Activated CD4-positive, CD25-positive, alpha-beta regulatory T cell treated with anti-CD3 and anti-CD28 coated beads, Interleukin-2, amount 50 U/mL, for 72 hours (primary cell): ENCODE measurements around the gene HS3ST1.

Experiments used
- DNase-seq: peaks from one replicate; pipeline ENCODE4 v3.0.0; 2021

The HS3ST1 gene

DNA sequence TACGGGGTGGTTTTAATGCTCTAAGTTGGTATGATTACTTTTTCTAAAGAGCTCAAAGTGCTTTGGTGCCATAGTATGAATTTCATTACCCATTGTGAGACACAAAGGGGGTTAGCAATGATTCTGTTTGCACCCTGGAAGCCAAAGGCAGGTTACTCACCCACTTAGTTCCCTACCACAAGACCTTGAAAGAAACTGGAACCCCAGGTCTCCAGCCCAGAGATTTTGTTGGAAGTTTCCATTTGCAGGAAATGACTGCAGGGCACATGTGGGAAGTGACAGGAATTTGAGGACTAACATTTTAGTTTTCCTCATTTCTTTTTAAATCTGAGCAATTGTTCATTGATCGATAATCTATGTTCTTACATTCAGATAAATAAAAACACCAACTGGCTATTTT, 1.8 kb upstream of the HS3ST1 start:
- DNase-seq = no peak

DNA sequence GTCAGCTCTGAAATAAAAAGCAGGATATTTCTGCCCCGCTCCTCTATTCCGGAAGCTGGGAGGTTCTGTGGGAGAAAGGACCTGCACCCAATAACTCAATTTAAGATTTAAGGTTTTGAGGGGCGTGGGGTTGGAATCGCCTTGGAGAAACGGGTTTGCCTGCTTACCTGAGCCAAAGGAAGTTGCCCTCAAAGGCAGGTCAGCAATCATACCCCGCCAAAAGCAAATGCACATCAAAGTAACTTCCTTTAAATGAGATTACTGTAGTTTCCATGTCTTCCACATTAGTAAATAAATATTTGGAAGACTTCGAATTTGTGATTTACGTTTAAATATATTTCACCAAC, 978 bp upstream of the HS3ST1 start:
- no peak for DNase-seq

DNA sequence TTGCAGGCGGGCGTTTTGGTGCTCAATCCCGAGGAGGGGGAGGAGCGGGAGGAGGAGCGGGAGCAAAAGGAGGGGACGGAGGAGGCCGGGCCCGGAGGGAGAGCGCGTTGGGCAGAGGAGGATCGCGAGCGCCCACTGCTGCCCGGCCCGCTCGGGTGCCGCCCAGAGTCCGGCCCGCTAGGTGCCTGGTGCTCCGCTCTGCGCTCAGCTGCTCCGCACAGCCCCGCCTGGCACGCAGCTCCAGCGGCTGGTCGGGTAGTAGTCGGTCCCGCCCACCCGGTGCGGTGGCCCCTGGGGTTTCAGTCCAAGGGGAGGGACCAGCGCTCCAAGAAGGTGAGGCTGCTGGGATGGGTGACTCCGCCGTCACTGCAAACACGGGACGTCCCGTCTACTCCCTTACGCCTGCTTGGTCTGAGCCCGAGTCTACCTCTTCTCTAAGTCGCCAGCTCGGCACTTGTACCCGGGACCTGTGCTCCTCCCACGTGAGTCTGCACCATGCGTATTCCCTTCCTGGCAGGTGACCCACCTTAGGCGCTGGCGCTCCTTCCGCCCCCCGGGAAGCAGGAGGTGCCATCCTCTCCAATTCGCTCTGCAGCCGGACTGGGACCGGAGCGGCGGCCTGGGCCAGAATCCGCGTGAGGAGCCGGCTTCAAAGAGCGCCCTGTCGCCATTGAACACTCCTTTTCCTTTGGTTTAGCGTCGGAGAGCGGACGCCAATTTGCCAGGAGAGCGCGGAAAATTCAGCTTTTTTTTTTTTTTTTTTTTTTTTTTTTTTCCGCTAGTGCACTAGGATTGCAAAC, 405 bp upstream of the HS3ST1 start:
- DNase-seq = peak; percentile 59

DNA sequence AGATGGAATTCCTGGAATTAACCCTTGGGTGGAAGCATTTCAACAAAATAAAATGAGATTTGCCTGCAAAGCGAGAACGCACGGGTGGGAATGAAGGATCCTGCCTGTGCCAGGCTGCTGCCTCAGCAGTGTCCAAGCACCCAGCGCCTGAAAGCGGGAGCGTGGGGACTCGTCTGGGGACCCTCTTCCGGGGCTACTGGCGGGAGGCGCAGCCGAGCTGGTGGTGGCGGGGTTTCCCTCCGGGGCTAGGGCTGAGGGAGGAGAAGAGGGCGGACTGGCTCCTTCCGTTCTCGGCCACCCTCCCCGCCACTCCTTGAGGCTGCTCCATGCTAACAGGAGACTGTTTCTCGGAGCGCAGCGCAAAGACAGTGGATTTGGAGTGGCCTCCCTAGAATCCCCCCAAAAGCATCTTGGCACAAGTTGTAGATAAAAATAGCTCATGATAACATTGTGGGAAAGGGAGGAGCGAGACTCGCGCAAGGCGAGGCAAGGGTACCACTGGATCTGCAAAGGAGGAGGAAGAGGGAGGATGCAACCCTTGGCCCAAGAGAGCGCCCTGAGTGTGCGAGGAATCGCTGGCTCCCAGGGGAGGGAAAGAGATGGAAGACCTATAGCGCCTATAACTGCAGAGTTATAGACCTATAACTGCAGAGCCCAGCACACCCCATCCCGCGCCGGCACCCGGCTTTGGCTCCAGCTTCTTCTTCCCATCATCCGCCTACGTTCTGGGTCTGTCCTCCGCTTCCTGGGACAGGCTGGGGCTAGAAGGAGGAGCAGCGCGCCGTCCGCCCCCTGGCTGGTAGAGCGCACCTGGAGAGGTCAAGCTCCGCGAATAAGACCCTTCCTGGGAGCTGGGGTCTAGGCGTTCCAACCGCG, 1.3 kb downstream of the HS3ST1 start:
- no peak for DNase-seq

DNA sequence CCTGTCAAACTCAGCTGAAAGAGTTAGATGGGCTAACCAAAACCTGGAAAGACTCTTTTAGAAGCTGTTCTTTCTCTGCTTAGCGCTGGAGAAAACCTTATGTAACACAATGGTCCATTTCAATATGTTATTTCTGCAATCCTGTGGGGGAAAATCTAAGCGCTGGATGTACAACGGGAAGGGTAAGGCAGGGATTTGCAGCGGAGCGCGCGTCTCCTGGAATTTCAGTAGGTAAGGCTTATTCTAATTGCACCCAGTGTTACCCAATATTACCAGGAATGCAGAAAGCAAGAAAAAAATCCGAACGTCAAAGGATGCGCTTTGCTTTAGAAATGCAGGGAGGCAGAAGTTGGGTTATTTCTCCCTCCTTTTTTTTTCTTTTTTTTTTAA, 2.0 kb downstream of the HS3ST1 start:
- no peak for DNase-seq

DNA sequence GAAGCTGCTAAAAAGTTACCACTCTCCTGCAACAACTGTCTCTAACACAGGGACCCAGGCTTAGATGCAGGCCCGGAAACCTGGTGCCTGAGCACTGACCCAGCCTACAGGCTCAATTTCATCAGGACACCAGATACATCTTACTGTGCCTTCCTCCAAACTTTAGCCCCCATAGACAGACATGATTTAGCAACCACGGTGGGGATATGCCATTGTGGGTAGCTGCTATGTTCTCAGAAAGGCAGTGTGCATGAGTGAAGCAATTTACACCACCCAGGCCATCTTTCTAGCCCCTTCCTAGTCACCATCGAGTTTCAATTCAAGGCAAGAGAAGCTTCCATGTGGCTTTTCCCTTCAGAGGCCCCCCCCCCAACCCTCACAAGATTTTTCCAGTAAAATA, 2.7 kb downstream of the HS3ST1 start:
- DNase-seq = no peak

DNA sequence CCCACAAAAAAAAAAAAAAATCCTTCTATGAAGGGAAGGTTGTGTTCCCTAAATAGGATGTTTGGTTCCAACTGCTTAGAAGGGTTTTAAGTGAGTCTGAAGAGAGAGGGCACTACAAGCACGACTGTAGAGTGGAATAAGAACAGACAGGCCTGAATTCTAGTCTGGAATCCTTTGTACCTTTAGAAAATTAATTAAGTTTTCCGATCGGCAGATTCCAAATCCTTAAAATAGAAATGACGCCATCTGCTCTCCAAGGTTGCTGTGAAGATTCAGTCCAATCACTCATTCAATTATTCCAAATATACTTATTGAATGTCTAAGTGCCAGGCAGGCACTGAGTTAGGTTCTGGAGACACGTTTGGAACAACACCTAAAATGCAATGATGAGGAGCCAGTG, 3.8 kb downstream of the HS3ST1 start:
- no peak for DNase-seq

DNA sequence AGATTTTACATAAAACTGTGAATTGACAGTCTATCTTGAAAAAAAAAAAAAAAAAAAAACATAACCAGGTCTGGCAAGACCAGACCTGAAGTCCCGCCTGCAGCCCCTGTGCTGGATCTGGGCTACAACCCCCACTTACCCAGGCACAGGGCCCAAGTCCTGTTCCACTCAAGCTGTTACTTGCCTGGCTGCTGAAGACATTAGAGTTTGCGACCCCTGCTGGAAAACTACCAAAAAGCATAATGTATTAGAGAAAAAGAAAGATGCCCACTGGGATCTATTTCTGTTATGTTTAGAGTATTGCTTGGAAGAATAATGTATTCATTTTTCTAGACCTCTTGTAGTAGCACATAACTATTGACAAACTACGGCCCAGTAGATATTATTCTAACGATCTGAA, 4.7 kb downstream of the HS3ST1 start:
- no peak for DNase-seq

DNA sequence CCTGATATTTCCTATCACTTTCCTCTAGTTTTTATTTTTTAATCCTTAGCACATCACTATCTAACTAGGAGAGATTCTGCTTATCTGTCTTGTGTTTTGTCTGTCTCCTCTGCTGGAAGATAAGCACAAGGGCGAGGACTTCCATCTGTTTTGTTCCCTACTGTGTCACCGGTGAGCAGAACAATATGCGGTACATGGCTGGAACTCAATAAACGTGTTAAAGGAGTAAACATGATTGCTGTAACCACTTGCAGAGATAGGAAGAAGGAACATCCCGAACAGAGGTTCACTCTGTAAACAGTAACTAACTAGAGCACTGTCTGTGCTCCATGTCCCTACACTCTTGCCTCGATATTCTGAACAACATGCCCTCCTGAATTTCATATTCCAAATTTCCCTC, 5.2 kb downstream of the HS3ST1 start:
- DNase-seq = no peak

DNA sequence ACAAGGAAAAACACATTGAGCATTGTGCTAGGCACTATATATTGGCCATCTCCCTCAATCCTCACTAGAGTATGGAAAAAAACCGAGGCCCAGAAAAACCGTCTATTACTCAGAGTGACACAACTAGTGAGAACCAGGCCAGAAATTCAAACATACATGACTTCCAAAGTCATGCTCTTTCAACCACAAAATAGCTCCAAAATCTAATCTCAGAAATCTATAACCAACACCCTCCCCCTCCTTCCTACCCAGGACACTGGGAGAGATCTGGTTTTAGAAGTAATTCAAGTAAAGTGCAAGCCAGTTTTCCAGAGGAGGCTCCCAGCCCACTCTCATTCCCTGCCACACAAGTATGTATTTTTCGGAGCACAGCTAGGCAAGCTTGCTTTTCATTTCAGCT, 7.6 kb downstream of the HS3ST1 start:
- DNase-seq = no peak

DNA sequence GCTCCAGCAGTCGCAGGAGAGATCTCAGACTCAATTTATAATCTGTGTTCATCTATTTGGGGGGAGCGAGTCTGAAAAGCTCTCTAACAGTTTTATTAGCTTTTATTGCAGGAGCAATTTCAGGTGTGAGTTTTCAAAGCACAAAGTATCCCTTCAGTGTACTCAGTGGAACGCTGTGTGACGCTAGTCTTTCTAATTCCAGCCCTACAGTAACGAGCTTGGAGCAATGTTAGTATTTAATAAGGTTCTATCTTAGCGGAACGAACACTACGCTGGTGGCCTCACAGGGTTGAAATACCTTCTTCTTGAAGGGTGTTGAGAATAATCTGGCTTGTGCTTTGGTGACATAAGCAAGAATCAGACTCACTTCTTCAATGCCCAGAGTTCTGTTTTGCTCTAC, 8.4 kb downstream of the HS3ST1 start:
- DNase-seq = no peak

DNA sequence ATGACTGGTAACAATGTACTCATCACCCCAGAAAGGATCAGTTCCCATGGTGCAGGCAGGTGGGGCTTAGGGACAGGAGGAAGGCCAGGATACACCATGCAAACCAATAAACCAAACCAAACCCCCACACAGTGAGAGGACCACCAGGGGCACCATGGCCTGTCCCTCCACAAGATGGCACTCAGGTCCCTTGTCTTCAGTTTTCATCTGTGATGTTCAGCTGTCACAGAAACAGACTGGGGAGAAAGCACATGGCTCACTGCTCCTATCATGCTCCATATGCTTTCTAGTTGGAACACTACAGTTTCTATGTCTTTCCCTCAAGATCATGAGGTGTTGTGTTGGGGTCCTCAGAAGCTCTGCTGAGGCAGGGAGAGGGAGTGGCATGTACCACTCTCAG, 10.1 kb downstream of the HS3ST1 start:
- no peak for DNase-seq

DNA sequence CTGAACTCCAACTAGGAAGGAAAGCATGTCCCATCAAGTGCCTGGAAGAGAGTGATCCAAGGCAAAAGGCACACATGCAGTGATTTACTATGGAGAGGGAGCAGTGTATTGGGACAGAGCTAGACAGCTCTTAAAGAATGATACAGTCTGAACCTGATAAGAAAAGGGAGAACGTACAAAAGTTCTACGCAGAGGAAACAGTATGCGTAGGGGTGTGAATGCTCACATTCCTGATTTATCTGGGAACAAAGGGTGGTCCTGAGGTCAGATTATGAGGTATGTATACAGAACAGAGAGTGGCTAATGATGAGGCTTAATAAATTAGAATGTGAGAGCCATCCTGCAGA, 12.0 kb downstream of the HS3ST1 start:
- DNase-seq = no peak

DNA sequence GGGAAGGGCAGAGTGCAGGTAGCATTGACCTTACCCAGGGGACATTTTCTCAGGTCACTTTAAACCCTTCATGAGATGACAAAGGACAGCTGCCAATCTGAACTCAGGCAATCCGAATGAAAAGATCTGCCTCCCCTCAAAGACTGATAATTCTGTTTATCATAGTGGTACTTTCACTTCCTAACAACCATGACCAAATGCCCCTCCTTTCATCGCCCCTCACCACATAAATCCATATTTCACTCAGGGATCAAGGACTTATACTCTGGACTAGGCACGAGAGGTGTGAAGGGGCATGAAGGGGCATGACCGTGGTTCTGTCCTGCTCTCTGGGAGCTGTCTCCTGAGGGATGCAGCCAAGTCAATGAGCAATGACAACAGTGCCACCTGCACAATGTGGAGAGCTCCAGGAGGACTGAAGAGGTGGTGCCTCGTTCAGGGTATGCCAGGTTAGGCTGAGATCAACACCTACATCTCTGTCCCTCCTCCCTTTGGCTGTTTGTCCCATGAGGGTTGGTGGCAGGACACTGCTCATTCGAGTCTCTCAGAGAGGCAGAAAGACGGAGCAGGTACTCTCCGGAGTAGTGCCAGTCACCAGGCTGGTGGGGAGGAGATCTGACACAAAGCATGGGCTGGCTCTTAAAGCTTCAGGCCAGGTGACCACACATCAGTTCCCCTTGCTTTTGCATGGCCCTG, 12.5 kb downstream of the HS3ST1 start:
- no peak for DNase-seq

DNA sequence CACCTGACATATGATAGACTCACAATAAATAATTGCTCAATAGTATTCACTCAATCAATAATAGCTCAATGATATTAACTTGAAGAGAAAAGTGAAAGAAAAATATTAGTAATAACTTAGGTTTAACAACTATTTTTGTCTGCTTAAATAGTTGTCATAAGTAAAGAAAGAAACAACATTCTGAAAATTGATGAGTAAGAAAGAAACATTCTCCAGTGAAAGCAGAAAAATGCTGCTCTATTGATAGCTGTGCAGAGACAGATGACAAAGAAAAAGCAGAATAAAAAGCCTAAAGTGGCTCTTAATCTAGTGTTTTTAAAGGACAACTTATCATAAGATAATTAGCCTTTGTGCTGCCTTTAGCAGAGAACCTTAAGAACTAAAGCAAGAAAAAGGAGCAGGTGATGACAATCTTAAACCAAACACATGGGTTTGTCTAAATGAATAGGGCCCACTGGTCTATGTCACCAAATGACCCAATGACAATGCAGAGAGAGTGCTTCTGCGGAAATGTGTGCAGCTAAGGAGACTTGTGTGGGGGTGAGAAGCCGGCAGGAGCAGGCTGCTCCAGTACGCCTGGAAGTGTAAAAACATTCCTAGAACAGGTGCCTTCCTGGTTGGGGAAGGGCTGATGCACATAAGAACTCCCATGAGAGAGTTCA, 13.2 kb downstream of the HS3ST1 start:
- no peak for DNase-seq

DNA sequence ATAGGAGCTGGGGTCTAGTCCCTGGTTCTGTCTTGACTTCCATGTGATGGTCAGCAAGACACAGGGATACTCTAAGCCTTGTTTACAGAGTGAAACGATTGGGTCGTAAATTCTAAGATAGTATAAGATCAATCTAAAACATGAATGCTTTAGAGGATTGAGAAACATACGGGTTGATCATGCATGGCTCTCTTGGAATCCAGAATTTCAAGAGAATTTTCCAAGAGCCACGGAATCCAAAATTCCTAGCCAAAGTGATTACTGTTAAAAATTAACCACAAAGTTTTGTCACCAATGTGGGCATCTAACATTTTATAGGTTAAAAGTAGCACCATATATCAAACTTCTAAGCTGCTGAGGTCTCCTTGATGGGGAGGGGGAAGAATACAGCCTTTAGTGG, 16.5 kb downstream of the HS3ST1 start:
- no peak for DNase-seq

DNA sequence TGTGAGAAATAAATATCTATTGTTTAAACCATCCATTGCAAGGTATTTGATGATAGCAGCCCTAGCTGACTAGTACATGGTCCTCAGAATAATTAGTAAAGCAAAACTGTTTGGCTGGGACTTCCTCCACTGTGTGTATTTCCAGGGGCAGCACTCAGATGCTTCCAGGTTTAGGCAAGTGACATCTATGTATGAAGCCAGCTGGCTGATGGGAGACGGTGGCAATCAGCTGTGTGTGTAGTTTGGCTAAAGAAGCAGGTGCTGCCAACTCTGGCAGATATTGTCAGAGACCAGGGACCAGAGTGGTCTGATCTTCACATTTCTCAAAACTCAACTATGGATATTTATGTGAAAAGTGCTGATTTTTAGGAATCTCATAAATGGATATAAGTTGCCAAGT, 19.1 kb downstream of the HS3ST1 start:
- no peak for DNase-seq

DNA sequence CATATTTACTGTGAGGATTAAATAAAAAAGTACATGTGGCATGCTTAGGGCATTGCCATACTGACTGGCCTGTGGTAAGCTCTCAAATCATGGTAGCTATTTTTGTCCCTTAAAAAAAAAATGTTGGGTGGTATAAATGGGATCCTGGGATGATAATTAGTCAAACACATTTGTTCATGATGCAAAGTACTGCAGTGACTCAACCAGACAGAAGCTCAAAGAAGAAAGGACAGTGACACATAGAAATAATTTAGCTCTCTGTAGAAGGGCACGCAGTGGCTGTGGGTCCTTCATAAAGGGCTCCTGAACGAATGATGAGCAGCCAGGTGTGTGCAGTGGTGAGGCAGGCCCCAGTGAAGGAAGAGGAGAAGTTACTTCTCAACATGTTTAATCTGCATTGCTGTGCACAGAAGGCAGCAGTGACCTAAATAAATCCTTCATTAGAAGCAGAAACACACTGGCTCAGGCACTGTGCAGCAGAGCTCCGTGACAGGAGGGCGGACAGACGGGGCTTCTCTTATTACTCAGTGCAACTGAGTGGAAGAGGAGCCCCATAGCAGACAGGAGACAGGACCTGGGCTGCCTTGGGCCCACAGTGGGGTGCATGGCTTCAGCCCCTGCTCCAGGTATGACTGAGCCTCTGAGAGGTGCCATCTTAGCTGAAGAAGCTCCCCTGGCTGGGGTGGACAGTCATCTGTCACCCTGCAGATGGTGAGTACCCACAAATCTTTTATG, 20.3 kb downstream of the HS3ST1 start:
- DNase-seq = no peak

DNA sequence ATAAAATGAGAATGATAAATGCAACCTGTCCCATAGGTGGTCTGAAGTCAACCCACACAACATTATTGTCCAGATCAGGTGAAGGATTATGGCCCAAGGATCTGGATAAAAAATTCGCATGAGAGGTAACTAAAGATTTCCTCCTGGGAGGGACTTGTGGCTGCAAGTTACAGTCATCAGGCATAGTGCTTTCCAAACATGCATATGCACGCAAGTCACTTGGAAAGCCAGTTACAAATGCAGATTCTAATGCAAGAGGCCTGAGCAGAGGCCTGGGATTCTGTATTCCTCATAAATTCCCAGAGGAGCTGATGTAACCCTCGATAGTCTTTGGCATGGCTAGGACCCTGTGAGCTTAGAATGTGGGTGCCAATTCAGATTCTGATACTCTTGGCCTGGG, 21.1 kb downstream of the HS3ST1 start:
- no peak for DNase-seq

DNA sequence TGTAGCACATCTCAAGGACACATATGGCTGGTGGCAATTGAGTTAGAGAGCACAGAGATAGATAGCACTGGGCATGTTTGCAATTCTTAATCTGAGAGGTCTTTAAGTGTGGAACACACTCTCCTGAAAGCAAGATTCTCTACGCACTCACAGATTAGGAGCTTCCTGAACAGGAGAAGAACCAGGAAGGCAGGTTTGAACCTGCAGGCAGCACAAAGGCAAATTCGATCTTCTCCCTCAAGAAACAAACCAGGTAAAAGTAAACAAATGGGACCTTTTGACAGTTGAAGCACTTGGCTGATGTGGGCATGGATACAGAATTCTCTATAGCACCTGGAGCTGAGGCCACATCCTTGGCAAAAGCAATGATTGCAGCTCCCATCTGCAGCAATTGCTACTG, 24.3 kb downstream of the HS3ST1 start:
- DNase-seq = no peak

DNA sequence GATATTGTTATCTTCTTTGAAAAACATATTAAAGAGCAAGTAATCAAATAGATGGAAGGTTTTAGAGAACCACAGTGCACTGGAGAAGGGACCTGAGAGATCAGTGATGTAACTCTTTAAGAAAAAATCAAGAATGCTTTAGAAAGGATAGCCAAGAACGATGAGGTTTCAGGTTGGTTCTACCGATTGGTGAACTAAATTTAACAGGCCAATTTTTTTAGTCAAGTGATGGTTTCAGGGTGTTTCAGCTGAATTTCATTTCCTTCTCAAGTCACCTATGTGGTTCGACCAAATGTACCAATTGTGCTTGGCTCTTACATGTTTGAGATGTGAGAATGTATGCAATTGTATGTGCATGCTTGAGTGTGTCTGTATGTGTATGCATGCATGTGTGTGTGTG, 26.5 kb downstream of the HS3ST1 start:
- DNase-seq = no peak

DNA sequence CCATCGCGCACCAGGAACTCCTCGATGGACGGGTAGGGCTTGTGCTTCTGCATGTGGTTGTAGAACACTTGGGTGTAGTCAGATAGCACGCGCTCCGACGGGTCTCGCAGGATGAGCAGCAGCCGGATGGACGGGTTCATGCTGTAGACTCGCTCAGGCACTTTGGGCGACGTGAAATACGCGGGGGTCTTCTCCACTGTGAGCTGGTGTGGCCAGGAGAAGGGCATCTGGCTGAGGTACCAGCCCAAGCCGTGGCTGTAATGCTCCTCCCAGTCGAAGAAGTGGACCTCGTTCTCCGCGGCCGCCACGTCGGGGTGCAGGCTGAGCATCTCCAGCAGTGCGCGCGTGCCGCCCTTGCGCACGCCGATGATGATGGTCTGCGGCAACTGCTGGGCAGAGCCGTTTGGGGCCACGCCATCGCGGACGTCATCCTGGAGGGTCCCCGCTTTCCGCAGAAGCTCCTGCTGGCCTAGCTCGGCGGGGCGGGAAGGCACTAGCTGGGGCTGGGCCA, 29.2 kb downstream of the HS3ST1 start:
- DNase-seq = no peak
